GM12892 (cell line): ENCODE results near the gene KIAA1217.

ENCODE experiments used
- POLR2A ChIP-seq: IDR thresholded peaks from 2 replicates; pipeline ENCODE4 v1.6.1; 2011; ENCODE audit warnings: low read depth, low read length, control low read depth
- POLR2AphosphoS5 ChIP-seq: IDR thresholded peaks from 2 replicates; pipeline ENCODE4 v1.6.1; 2011; ENCODE audit warnings: low read depth, low read length, control low read depth

DNA sequence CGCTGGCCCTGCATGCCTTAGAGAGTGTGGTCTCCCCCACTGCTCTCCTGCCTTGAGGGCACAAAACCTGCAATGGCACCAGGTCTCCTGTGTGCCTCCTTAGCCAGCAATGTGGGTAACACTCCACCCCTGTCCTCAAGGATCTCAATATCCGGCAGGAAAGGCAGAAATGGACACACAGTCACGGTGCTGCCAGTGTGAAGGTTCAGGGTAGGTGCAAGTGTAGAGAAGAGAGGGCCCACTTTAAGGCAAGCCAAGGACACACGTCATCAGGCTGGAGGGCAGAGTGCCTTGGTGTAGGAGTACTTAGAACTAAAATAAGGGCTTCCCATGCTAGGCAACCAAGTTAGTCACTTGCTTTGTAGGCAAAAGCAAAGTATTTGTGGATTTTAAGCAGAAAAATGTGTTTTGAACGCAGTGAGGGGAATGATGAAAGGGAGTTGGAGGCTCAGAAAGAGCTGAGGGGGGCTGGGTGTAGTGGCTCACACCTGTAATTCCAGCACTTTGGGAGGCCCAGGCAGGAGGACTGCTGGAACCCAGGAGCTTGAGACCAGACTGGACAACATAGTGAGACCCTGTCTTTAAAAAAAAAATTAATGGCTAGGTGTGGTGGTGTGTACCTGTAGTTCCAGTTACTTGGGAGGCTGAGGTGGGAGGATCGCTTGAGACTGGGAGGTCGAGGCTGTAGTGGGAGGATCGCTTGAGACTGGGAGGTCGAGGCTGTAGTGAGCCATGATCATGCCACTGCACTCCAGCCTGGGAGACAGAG is 361.9 kb downstream of the KIAA1217 start:
- TF ChIP-seq POLR2AphosphoS5 (no peak), POLR2A (no peak)
